HG03196 (cell line): ENCODE data around the gene CDH19.

Experiments used
- ATAC-seq: cut with Tn5 transposase; IDR thresholded peaks from one replicate; pipeline ENCODE4 v1.9.1; 2021; ENCODE audit not compliant: unreplicated experiment

Gene CDH19, protein sequence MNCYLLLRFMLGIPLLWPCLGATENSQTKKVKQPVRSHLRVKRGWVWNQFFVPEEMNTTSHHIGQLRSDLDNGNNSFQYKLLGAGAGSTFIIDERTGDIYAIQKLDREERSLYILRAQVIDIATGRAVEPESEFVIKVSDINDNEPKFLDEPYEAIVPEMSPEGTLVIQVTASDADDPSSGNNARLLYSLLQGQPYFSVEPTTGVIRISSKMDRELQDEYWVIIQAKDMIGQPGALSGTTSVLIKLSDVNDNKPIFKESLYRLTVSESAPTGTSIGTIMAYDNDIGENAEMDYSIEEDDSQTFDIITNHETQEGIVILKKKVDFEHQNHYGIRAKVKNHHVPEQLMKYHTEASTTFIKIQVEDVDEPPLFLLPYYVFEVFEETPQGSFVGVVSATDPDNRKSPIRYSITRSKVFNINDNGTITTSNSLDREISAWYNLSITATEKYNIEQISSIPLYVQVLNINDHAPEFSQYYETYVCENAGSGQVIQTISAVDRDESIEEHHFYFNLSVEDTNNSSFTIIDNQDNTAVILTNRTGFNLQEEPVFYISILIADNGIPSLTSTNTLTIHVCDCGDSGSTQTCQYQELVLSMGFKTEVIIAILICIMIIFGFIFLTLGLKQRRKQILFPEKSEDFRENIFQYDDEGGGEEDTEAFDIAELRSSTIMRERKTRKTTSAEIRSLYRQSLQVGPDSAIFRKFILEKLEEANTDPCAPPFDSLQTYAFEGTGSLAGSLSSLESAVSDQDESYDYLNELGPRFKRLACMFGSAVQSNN

DNA sequence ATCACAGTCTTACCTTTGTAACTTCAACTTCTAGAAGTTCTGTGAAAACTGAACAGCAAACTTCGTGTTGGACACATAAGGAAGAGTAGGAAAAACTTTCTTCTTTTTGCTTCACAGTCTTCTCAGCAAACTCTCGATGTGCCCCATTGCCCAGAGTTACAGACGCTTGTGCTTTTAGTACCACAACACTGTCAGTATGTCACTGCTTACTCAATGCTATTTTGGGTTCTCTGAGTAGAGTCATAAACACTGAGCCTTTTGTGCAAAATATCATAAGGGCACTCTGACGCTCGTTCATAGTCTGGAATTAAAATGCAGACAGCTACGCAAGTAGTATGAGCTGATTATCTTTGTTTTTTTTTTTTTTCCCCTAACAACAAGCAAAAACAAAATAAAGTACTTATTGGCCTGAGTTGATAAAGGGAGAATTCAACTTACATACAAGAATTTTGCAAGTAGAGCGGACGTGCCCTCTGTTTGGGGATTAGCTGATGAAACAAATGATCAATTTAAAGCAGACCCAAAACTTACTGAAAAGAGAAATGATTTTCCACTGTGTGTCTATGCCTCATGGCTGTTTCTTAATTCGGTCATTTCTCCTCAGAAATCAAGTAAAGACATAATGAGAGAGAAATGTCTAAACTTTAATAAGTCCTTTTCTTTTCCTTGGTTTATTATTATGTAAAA is at the start of gene CDH19:
CDH19 (minus strand) TSS at position 150 of the 687 bp plus-strand sequence. CDS start 31,886 bp downstream, outside the sequence.
- no peak for ATAC-seq

DNA sequence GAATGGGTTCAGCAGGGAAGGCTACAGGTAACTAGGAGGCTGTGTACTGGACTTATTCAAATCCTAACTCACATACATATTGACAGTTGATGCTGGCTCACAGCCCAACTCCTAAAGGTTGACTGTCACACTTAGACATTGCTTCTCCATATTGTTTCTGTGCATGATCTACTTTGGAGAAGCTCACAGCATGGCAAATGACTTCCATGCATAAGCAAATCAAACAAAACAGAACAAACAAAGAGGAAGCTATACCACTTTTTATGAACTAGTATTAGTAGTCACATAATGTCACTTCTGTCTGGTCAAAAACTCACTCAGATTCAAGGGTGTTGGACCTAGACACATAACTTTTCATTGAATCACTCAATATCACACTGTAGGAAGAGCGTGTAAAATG is 43.8 kb upstream of the CDH19 start:
- no peak for ATAC-seq

DNA sequence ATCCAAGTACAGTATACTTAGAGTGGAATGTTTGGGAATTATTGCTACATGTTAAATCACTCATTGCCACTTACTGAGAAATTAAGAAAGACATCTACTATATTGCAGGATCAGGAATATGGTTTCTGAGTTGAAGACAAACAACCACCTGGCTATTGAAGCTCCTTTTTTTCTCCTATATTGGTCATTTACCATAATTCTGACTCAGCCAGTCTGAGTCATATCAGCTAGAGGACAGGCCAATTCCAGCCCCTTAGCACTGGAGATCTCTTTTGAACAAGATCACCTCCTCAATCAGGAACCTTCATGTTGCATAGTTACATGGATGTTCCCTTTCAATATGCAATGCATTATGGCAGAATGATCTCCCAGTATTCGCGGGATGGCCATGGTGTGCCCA is 42.7 kb upstream of the CDH19 start:
- ATAC-seq = no peak

DNA sequence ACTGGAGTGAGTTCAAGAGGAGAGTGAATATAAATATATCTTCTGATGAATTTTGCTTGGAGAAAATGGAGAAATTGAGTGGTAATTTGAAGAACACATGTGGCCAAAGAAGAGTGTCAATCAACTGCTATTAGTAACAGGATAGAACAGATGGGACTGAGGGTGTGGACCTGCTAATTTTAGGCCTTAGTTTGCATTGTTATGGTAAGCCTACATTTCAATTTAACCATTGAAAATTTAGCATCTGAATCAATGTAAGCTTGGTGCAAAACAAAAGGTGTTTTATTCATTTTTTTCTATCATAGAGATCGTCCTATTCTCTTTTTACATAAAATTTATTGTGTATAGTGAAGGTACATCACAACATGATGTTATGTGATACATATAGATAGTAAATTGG is 42.1 kb upstream of the CDH19 start:
- ATAC-seq = no peak

DNA sequence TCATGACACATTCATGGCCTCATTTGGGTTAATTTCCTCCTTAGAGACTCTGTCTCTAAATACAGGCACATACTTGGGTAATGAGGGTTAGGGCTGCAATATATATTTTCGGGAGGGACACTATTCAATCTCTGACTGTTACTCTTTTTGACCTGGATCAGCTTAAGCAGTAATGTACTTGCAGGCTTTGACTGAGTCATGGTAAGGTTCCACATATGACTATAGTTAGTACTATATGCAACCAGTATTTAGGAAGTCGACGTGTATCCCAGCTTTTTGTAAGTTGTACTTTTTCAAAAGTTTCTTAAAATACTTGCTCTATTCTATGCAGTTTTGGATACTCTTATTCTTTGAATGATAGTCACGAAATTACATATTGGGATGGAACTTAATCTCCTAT is 37.2 kb upstream of the CDH19 start:
- ATAC-seq = no peak

DNA sequence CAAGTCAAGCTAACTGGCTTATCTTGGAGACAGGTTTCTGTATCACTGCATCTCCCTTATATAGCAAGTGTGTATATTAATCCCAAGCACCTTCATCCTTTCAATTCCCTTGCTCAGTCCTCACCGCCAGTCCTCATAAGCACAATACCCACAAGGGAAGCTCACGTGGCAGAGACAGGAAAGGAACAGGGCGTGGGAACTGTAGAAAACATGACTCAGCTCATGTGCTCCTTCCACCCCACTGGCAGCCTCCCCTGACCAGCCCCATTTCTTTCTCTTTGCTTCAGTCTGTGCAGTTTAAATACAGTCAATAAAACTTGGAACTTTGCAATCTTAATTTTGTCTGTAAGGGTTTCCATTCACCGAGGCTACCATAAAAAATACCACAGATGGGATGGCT is 36.5 kb upstream of the CDH19 start:
- no peak for ATAC-seq

DNA sequence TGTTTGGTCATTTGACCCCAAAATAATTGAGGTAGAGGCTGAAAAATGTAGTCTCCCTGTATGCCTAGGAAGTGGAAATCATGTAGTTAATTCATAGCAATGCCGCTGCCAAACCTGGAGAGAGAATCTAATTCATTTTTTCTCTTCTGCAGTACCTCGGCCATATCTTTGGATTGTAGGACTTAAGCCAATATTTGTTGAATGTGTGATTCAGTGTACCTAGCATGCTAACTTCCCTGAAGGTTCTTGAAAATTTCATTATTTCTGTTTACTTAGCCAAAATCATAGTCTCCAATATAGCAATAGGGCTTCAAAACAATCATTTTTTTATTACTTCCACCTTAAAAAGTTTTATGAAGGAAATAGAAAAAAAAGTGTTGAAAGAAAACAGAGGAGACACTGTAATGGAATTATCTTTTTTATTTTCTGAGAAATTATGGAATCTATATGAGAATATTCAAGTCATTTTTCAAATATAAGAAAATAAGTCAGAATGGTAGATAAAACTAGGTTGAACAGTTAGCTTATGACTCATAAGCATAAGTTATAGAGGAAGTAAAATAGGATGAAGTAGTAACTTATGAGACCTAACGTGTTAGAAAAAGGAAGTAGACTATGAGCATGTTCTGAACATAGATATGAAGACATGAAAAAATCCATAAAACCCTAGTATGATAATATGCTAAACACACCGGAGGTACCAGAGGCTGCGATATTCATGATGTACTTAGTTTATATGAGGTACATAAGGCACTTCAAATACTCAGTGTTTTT is 35.2 kb upstream of the CDH19 start:
- ATAC-seq = no peak

DNA sequence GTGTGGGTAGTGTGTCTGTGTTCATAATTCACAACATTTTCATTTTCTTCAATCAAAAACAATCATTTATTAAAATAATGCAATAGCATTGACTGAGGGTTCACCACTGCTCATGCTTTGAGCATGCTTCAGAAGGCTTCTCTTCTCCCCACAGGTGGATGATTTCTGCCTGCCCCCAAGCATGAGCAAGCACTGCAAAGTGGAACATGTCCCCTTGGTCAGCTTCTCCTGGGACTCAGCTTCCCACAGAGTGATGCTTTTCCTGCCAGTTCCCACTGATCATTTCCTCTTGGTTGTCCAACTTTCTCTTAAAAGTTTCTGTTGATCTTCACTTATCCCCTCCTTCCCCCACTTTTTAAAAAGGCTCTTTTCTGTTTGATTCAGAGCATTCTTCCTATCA is 31.5 kb upstream of the CDH19 start:
- no peak for ATAC-seq

DNA sequence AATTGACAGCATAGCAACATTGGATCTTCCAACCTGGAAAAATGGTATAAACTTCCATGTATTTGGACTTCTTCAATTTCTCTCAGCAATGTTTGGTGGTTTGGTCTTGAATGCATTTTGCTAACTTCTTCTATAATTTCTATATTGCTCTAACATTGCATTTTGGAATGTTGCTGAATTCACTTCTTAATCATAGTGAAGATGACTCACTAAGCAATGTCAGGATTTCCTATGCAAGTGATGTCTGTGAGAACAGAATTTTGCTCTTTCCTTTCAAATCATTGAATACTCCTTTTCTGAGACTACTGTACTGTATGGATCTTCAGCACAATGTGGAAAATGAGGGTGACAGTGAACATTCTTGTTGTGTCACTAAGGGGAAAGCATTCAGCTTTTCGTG is 28.9 kb upstream of the CDH19 start:
- no peak for ATAC-seq

DNA sequence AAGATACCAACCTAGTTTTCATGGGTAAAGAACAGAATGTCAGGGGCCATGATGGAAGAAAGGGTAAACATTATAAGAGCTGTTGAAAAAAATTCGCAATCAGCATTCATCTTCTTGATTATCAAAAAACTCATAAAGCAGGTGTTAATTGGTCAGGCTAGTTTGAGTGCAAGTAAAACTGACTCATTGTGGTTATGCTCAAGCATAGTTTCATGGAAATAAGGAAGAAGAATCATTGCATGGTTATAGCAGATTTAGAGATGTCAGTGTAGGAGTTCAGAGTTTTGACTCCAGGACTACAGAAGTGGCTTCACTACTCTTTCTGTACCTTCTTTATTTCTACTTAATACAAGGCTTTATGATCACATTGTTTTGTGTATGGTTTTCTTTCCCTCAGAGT is 26.9 kb upstream of the CDH19 start:
- no peak for ATAC-seq

DNA sequence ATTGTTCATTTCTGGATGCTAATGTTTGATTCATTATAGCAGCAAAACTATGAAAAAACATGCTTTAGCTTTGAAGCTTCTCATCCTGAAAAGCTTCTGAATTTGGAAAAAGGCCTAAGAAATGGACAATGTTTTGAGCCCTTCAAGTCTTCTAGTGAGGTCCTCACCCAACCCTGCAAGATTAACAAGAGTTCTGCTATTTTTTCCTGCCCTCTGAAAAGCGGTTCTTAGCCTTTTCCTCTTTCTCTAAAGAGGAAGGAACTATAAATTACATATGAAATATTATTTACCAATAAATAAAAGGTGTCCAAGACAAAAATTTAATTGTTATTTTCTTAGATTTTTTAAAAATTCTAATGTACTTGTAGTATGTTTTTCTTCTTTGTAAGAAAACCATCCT is 19.9 kb upstream of the CDH19 start:
- ATAC-seq = no peak

DNA sequence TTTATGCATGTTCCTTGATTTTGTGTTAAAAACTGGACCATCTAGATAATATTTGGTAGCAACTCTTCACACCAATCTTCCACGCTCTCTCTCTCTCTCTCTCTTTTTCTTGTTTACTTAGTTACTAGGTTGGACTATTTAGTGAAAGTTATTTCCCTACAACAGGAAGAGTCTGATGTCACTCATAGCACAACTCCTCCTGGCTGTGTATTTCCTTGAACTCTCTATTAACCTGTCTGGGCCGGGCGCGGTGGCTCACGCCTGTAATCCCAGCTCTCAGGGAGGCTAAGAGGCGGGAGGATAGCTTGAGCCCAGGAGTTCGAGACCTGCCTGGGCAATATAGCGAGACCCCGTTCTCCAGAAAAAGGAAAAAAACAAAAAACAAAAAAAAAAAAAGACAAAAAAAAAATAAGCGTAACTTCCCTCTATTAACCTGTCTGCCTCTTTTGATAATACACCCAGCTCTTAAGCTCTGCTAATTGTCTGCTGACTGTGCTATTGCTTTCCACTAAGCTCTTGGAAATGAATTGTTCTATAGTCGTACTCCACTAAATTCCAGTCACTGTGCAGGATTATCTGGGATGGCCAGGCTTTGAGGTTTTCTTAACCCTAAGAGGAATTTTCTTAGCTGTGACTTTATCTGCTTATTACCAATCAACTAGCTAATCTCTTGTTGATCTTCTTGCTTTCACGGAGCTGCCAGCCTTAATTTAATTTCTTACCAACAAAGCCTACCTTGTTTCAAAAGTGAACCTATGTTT is 18.1 kb upstream of the CDH19 start:
- ATAC-seq = no peak

DNA sequence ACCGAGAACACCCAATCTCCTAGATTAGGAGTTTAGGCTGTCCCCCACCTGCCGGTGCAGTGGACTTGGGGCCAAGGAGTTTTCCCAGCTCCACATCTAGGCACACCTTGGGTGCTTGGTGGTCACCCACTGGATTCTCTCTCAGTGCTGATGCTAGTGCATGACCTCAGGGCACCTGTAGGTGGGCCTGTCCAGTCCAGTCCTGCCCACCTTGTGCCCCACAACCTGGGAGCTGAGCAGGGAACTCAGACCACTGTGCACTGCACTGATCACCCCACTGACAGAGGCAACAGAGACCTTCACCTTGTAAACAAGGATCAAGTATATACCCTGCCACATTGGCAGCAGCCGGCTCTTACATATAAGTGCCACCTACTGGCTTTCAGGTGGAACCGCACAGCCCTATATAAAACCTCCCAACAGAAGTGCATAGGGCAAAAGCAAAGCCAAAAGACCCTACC is 12.7 kb upstream of the CDH19 start:
- ATAC-seq = peak; percentile 72

DNA sequence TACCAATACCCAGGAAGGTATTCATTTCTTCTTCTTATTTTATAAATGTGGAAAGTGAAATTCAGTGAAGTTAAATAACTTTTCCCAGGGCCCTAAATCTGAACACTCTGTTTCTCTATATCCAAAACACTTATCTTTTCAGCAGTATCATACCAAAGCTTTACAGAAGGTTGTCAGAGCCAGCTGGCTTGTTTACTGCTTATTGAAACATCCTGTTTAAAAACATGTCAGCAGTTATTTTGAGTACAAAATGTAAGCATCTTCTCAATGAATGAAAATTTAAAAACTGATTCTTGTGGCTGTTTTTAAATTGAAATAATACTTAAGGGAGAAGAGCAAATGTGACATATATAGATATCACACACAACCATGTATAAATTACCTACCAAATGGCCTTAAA is 11.3 kb upstream of the CDH19 start:
- no peak for ATAC-seq

DNA sequence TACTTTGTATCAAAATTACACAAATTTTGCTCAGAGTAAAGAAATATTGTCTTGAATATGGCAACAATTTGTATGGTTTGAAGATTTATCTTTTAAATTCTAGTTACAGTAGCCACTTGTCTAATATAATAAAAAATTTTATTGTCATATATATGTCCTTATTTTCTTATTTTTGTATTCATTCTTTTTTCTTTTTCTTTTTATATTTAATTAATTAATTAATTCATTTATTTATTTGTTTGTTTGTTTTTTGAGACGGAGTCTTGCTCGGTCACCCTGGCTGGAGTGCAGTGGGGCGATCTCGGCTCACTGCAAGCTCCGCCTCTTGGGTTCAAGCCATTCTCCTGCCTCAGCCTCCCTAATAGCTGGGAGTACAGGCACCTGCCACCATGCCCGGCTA is 3.7 kb upstream of the CDH19 start:
- ATAC-seq = no peak

DNA sequence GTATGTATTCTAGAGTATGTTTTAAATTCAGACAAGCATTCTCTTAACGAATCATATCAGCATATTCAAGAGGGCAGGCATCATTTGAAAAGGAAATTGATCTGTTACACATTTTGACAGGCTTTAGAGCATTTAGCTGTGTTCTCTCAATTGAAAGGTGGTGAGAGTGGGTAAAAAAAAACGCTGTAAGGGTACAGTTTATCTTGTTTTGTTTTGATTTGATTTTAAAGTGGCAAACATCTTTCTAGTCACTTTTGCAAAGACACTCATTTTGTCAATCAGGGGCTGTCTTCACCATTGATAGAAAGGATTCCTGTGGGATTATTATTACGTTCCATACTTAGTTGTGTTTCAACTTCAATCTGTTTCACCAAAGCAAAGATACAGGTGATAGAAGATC is 2.2 kb downstream of the CDH19 start:
- ATAC-seq = no peak

DNA sequence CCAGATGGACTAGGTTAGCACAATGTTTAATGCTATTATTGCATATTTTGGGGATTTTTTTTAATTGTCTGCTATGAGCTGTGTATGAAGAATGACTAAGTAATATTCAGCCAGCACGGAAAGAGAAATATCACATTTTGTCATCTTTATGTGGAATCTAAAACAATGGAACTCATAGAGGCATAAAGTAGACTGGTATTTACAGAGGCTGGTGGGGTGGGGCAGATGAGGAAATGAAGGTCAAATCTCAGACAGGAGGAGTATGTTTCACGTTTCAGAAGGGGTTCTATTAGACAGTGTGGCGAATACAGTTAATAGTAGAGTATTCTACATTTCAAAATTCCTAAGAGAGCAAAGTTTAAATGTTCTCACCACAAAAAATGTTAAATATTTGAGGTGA is 4.7 kb downstream of the CDH19 start:
- ATAC-seq = no peak

DNA sequence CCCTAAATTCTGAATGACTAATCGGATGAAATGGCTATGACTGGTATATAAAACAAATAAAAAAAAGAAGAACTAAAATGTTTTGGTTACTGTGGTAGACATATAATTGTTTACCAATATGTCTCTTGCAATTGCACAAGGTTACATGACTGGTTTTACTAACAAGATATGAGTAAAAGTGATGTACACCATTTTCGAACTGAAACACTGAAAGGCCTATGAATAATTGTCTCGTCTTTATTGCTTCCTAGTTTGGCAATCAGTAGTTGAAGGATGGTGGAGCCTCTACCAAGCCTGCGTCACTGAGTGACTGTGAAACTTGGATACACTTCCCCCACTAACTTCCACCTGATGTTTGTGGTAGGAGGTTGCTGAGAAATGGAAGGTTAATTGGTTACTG is 16.5 kb downstream of the CDH19 start:
- no peak for ATAC-seq

DNA sequence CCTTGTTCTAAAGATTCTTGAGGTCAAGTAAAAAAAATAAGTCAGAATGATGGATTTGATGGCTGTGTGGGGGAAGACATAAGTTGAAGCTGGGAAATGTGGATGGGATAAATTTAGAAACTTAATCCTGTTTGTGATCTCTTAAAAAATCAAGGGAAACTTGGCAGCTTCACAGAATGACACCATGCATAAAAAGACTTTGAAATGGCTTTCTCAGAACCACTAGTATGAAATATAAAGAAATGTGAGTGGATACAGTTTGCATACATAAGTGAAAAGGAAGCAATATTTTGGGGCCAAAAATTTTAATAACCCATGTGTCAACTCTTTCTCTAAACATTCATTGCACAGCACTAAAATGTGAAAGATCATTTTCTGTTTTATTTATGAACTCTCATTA is 21.7 kb downstream of the CDH19 start:
- no peak for ATAC-seq

DNA sequence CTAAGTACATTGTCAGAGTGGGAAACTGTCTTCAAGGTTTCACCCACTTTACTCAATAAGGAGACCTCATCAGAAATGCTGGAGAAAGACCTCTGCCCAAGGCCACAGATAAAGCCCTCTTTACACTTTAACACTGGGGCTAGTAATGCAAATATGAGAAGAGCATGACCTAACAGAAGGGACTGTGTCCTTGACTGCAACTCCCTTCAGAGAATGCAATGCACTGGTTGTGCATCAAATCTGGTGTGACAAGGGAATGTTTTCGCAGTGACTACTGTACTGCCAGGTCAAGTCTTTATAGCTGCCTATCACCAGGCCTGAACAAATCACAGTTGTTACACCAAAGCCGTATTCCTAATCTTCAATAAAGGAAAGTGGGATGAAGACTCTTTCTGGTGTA is 28.6 kb downstream of the CDH19 start:
- no peak for ATAC-seq
